ENCODE measurements around the gene WDPCP. TPM values are rescaled to one million over a fixed set of nuclear protein-coding genes. Genes with fewer than 3 reads are reported as not detected.
"Not testable (repeated sequence)": the region's sequence is repeated elsewhere in the genome, so short reads cannot be mapped to it uniquely, and the experiment has no call there.

The WDPCP gene
- total and polyA plus RNA-seq, 2 experiments from 2014 or later = 8.8 to 20.4 TPM

DNA sequence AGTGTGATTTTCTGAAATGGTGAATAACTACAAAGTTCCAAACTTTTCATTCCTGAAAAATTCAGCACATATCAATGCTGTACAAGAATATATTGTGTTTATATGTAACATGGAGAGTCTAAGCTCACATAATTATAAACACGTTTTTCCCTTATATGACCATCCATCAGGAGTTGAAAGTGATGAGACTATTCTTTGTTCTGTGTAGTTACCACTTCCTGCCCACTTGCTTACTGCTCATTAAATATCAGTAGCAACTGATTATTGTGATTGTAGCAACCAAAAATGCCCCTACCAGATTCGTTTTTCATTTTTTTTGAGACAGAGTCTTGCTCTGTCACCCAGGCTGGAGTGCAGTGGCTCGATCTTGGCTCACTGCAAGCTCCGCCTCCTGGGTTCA, 506.9 kb downstream of the WDPCP start (continued):
- no peak for TF ChIP-seq JUNB (IDR thresholded peaks at IDR 0.05; ENCODE audit: unreplicated experiment)
- TF ChIP-seq ZNF331 (CRISPR knock-in tag; IDR thresholded peaks at IDR 0.05; ENCODE audit: low read depth) = no peak
- TF ChIP-seq STAT1 (IDR thresholded peaks at IDR 0.05; ENCODE audit: unreplicated experiment) = no peak
- no peak for TF ChIP-seq CTCF (conservative IDR thresholded peaks at IDR 0.05; ENCODE audit: low read depth in 2 of 2)
- TF ChIP-seq, protein P1, sequence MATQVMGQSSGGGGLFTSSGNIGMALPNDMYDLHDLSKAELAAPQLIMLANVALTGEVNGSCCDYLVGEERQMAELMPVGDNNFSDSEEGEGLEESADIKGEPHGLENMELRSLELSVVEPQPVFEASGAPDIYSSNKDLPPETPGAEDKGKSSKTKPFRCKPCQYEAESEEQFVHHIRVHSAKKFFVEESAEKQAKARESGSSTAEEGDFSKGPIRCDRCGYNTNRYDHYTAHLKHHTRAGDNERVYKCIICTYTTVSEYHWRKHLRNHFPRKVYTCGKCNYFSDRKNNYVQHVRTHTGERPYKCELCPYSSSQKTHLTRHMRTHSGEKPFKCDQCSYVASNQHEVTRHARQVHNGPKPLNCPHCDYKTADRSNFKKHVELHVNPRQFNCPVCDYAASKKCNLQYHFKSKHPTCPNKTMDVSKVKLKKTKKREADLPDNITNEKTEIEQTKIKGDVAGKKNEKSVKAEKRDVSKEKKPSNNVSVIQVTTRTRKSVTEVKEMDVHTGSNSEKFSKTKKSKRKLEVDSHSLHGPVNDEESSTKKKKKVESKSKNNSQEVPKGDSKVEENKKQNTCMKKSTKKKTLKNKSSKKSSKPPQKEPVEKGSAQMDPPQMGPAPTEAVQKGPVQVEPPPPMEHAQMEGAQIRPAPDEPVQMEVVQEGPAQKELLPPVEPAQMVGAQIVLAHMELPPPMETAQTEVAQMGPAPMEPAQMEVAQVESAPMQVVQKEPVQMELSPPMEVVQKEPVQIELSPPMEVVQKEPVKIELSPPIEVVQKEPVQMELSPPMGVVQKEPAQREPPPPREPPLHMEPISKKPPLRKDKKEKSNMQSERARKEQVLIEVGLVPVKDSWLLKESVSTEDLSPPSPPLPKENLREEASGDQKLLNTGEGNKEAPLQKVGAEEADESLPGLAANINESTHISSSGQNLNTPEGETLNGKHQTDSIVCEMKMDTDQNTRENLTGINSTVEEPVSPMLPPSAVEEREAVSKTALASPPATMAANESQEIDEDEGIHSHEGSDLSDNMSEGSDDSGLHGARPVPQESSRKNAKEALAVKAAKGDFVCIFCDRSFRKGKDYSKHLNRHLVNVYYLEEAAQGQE (IDR thresholded peaks at IDR 0.05; ENCODE audit: unreplicated experiment) = no peak

DNA sequence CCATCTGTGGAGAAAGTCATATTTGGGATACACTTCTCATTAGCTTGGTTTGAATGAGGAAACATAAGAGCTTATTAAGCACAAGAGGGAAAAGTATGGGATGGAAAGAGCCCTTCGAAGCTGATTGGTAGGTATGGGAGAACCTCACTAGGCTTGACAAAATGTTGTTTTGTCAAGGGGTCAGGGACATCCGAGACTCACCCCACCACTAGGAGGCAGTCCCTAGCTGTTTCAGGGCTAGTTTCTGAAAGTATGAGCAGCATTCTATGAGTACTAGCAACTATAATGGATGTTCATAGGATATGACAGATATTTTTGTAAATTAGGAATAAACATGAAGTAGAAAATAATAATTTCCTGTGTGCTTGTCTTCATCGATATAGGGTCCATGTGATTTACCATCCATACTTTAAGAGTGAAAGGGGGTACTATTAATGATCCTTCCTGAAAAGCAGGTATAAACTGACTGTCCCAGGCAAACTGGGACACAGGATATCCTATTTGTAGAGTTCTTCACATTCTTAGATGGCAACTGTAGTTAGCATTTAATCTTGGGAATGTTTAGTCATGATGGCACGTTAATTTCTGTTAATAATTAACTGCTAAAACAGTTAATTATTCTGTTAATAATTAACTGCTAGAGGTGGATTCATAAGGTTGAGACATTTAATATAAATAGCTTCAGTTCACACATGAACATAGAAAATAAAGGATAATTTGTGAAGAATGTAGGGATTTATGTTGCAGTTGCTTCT, 509.2 kb downstream of the WDPCP start:
- Histone ChIP-seq H3K4me3 (no peak overlapping the region), H3K4me2 (no peak overlapping the region), H3K79me2 (replicated peaks; ENCODE audit: insufficient read depth) (no peaks in the 10 kb centered on the region), H2AFZ (no peak overlapping the region), H3K27ac (ENCODE audit: low read depth) (no peak overlapping the region), H3K4me1 (ENCODE audit: insufficient read depth) (peaks cover 10% of the 10 kb centered on the region; the same call in 1 of the 2 replicates), H4K20me1 (replicated peaks; ENCODE audit: insufficient read depth) (no peaks in the 10 kb centered on the region), H3K9me2 (ENCODE audit: insufficient read depth) (no peaks in the 10 kb centered on the region), H3K36me3 (ENCODE audit: insufficient read depth) (no peaks in the 10 kb centered on the region), H3K27me3 (ENCODE audit: insufficient read depth) (no peaks in the 10 kb centered on the region), H3F3A (replicated peaks; ENCODE audit: low read depth) (no peaks in the 10 kb centered on the region)
- ATAC-seq (peak; percentile 97), DNase-seq (ENCODE audit: low spot score) (peak; percentile 86)
- TF ChIP-seq EZH2phosphoT487 (IDR thresholded peaks at IDR 0.05; ENCODE audit: unreplicated experiment) (no peak), STAT1 (IDR thresholded peaks at IDR 0.05; ENCODE audit: unreplicated experiment) (no peak), CTCF (conservative IDR thresholded peaks at IDR 0.05; ENCODE audit: low read depth in 2 of 2) (peak; percentile 97), POLR2AphosphoS5 (IDR thresholded peaks at IDR 0.05; ENCODE audit: low read depth) (no peak), CREB1 (CRISPR knock-in tag; IDR thresholded peaks at IDR 0.05; ENCODE audit: low read depth) (no peak), JUNB (IDR thresholded peaks at IDR 0.05; ENCODE audit: unreplicated experiment) (no peak)
- Mint-ChIP-seq H3K9me3 (no peaks in the 10 kb centered on the region), H3K4me1 (peaks cover 4% of the 10 kb centered on the region), H3K36me3 (ENCODE audit: low read depth) (no peaks in the 10 kb centered on the region), H3K4me3 (no peak overlapping the region), H3K27ac (no peak overlapping the region), H3K27me3 (ENCODE audit: insufficient read depth, low read depth, poor library complexity) (peaks cover 4% of the 10 kb centered on the region)

DNA sequence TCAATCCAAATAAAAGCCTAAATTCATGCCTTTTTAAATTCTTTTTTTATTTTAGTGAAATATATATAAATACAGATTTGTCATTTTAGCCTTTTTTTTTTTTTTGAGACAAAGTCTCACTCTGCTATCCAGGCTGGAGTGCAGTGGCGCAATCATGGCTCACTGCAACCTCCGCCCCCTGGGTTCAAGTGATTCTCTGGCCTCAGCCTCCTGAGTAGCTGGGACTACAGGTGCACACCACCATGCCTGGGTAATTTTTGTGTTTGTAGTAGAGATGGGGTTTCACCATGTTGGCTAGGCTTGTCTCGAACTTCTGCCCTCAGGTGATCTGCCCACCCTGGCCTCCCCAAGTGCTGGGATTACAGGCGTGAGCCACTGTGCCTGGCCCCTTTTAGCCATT, 513.9 kb downstream of the WDPCP start:
- not testable (repeated sequence) for H4K20me1 ChIP-seq (replicated peaks; ENCODE audit: insufficient read depth); H3K36me3 ChIP-seq (ENCODE audit: insufficient read depth); H3K9me3 Mint-ChIP-seq; H3K4me1 Mint-ChIP-seq; H3K9me2 ChIP-seq (ENCODE audit: insufficient read depth); H3K79me2 ChIP-seq (replicated peaks; ENCODE audit: insufficient read depth); H3K27ac Mint-ChIP-seq; ATAC-seq; H3K4me2 ChIP-seq; H3K4me1 ChIP-seq (ENCODE audit: insufficient read depth); H3K4me3 Mint-ChIP-seq; H3K27ac ChIP-seq (ENCODE audit: low read depth); H3K27me3 Mint-ChIP-seq (ENCODE audit: insufficient read depth, low read depth, poor library complexity); H3K4me3 ChIP-seq; DNase-seq (ENCODE audit: low spot score); H3F3A ChIP-seq (replicated peaks; ENCODE audit: low read depth); H3K27me3 ChIP-seq (ENCODE audit: insufficient read depth); H2AFZ ChIP-seq; H3K36me3 Mint-ChIP-seq (ENCODE audit: low read depth)
